ENCODE data around the gene CAPN12.
"Not testable (repeated sequence)": the region's sequence is repeated elsewhere in the genome, so short reads cannot be mapped to it uniquely, and the experiment has no call there.

DNA sequence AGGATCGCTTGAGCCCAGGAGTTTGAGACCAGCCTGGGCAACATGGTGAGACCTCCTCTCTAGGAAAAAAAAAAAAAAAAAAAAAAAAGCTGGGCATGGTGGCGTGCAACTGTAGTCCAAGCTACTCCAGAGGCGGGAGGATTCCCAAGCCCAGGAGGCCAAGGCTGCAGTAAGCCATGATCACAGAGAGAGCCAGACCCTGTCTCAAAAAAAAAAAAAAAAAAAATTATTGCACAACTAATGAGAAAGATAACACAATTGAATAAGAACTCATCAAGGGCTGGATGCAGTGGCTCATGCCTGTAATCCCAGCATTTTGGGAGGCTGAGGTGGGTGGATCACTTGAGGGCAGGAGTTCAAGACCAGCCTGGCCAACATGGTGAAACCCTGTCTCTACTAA is 41.8 kb upstream of the CAPN12 start:
- TF ChIP-seq, protein P1, sequence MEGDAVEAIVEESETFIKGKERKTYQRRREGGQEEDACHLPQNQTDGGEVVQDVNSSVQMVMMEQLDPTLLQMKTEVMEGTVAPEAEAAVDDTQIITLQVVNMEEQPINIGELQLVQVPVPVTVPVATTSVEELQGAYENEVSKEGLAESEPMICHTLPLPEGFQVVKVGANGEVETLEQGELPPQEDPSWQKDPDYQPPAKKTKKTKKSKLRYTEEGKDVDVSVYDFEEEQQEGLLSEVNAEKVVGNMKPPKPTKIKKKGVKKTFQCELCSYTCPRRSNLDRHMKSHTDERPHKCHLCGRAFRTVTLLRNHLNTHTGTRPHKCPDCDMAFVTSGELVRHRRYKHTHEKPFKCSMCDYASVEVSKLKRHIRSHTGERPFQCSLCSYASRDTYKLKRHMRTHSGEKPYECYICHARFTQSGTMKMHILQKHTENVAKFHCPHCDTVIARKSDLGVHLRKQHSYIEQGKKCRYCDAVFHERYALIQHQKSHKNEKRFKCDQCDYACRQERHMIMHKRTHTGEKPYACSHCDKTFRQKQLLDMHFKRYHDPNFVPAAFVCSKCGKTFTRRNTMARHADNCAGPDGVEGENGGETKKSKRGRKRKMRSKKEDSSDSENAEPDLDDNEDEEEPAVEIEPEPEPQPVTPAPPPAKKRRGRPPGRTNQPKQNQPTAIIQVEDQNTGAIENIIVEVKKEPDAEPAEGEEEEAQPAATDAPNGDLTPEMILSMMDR (conservative IDR thresholded peaks at IDR 0.05; ENCODE audit: low read depth, low read length) = not testable (repeated sequence)
- not testable (repeated sequence) for TF ChIP-seq EZH2 (IDR thresholded peaks at IDR 0.05; ENCODE audit: borderline replicate concordance, low read depth, low read length, poor library complexity, severe bottlenecking)
